B cell (primary cell): ENCODE results near the gene PTGES3. TPM values are rescaled to one million over a fixed set of nuclear protein-coding genes. Genes with fewer than 3 reads are reported as not detected.

Experiments
- ATAC-seq: fragments of 200-7000 bp; cut with Tn5 transposase; one replicate; pipeline ENCODE4 v1.10.0; 2021; ENCODE audit warnings: low read depth, mild to moderate bottlenecking, moderate number of reproducible peaks, moderate library complexity
- CTCF ChIA-PET: fragments of 350-600 bp; sonication (Branson Sonifier 250); formaldehyde crosslinking; loops from one replicate; lab custom pipeline; 2021; ENCODE audit warnings: antibody characterized with exemption, inconsistent platforms; lab: Charles Lee
- POLR2A ChIA-PET: fragments of 350-600 bp; sonication (Branson Sonifier 250); formaldehyde crosslinking; loops from one replicate; lab custom pipeline; 2021; ENCODE audit warnings: antibody characterized with exemption; lab: Charles Lee
- DNase-seq: peaks from one replicate; pipeline ENCODE4 v3.0.0; 2013
- H2AFZ ChIP-seq: 2 replicates; pipeline ENCODE4 v1.6.1; 2012; ENCODE audit warnings: mild to moderate bottlenecking, low read depth, low read length; ENCODE audit not compliant: insufficient read depth, poor library complexity, severe bottlenecking
- H3K27ac ChIP-seq, 2 donors: 1 replicate in 1 of 2; 2 replicates in 1 of 2; pipeline ENCODE4 v1.5.1; 2012 to 2013; ENCODE audit warnings: low read length in 2 of 2, mild to moderate bottlenecking in 2 of 2, moderate library complexity in 1 of 2
- H3K27me3 ChIP-seq, 4 experiments: fragments of 200-600 bp in 1 of 4; sonication (generic) in 1 of 4; replicated peaks in 1 of 4; 1 replicate in 2 of 4; 2 replicates in 2 of 4; pipeline versions ENCODE4 v1.6.1 to v1.7.0; 2013 to 2016; ENCODE audit warnings: low read length in 3 of 4, mild to moderate bottlenecking in 2 of 4, mixed read lengths in 1 of 4, moderate library complexity in 1 of 4; ENCODE audit not compliant: insufficient read depth in 4 of 4, control insufficient read depth in 3 of 4; ENCODE audit errors: control extremely low read depth in 1 of 4
- H3K36me3 ChIP-seq, 2 experiments: replicated peaks in 1 of 2; 1 replicate in 1 of 2; 2 replicates in 1 of 2; pipeline versions ENCODE4 v1.6.1 to v1.7.1; 2013; ENCODE audit warnings: low read length in 1 of 2; ENCODE audit not compliant: insufficient read depth in 2 of 2, control insufficient read depth in 1 of 2; ENCODE audit errors: control extremely low read depth in 1 of 2, extremely low read depth in 1 of 2
- H3K4me1 ChIP-seq, 2 donors: fragments of 200-600 bp in 1 of 2; sonication (generic) in 1 of 2; 1 replicate in 1 of 2; 2 replicates in 1 of 2; pipeline versions ENCODE4 v1.5.1 to v1.6.1; 2013 to 2017; ENCODE audit warnings: low read length in 2 of 2; ENCODE audit not compliant: control insufficient read depth in 2 of 2, insufficient read depth in 2 of 2
- H3K4me2 ChIP-seq: replicated peaks from 2 replicates; pipeline ENCODE3; 2012; ENCODE audit warnings: mild to moderate bottlenecking, low read depth, low read length; ENCODE audit not compliant: poor library complexity, severe bottlenecking
- H3K4me3 ChIP-seq, 5 experiments: fragments of 200-600 bp in 1 of 5; sonication (generic) in 1 of 5; 1 replicate in 3 of 5; 2 replicates in 2 of 5; pipeline versions ENCODE4 v1.5.1 to v1.7.0; 2011 to 2016; ENCODE audit warnings: low read length in 4 of 5, mild to moderate bottlenecking in 4 of 5, low read depth in 2 of 5, control low read depth in 1 of 5, moderate library complexity in 1 of 5; ENCODE audit not compliant: insufficient read depth in 1 of 5; ENCODE audit errors: control extremely low read depth in 1 of 5, extremely low read depth in 1 of 5
- H3K79me2 ChIP-seq: fragments of 200-600 bp; sonication (generic); one replicate; pipeline ENCODE4 v1.6.0; 2016; ENCODE audit warnings: low read length; ENCODE audit not compliant: control insufficient read depth, insufficient read depth
- H3K9ac ChIP-seq: fragments of 200-600 bp; sonication (generic); 2 replicates; pipeline ENCODE4 v1.6.1; 2017; ENCODE audit warnings: mild to moderate bottlenecking, low read length, moderate library complexity
- H3K9me3 ChIP-seq, 3 donors: one replicate each; pipeline versions ENCODE4 v1.6.1 to v1.7.1; 2013; ENCODE audit warnings: low read length in 2 of 3; ENCODE audit not compliant: control insufficient read depth in 2 of 3, insufficient read depth in 1 of 3; ENCODE audit errors: control extremely low read depth in 1 of 3
- H4K20me1 ChIP-seq: 2 replicates; pipeline ENCODE4 v1.6.0; 2012; ENCODE audit warnings: mild to moderate bottlenecking, low read length; ENCODE audit not compliant: insufficient read depth, control insufficient read depth, poor library complexity, severe bottlenecking
- H3K27ac Mint-ChIP-seq: one replicate; pipeline ENCODE4 v1.8.0; 2021; ENCODE audit warnings: mixed read lengths
- H3K27me3 Mint-ChIP-seq: one replicate; pipeline ENCODE4 v1.8.0; 2021; ENCODE audit warnings: mixed read lengths
- H3K4me1 Mint-ChIP-seq: one replicate; pipeline ENCODE4 v1.8.0; 2021; ENCODE audit warnings: mixed read lengths
- H3K4me3 Mint-ChIP-seq: one replicate; pipeline ENCODE4 v1.8.0; 2021; ENCODE audit warnings: mixed read lengths
- H3K9me3 Mint-ChIP-seq: one replicate; pipeline ENCODE4 v1.8.0; 2022; ENCODE audit warnings: mixed read lengths; ENCODE audit not compliant: insufficient read depth
- EZH2 ChIP-seq: IDR thresholded peaks from 2 replicates; pipeline ENCODE4 v1.6.1; 2012; ENCODE audit warnings: borderline replicate concordance, low read depth, mild to moderate bottlenecking, moderate library complexity, low read length; ENCODE audit not compliant: insufficient read depth, poor library complexity, severe bottlenecking
- WGBS: methylation state at CpG from one replicate; pipeline ENCODE4 v1.1.5; 2013; ENCODE audit warnings: missing lambda C conversion rate; ENCODE audit not compliant: insufficient coverage; 5-methylcytosine and 5-hydroxymethylcytosine counted together
- intact Hi-C: fragments of 100-400 bp; cut with micrococcal nuclease; formaldehyde crosslinking; loops from one replicate; pipeline ENCODE4 v1.10.0; 2022
- polyA plus RNA-seq: library from polyadenylated mRNA; depleted of rRNA; stranded (reverse); fragments of >200 nt; gene quantifications from 2 replicates; pipeline ENCODE4 v1.2.3, GENCODE V29; 2012
- total RNA-seq, 2 donors: library from RNA; stranded (reverse); fragments of 120-200 nt in 1 of 2; gene quantifications; 1 replicate in 1 of 2; 2 replicates in 1 of 2; pipeline versions ENCODE4 v1.2.3 to v1.2.4, GENCODE V29; 2013 to 2022
- TF ChIP-seq, protein P1 (sequence below): fragments of 200-600 bp; IDR thresholded peaks from one replicate; pipeline ENCODE4 v1.8.0; 2022; ENCODE audit warnings: antibody characterized with exemption, mild to moderate bottlenecking

PTGES3 gene
- total and polyA plus RNA-seq, 2 donors (not counting 1 experiment from before 2014, with no cell fraction given), result 35.3 to 121 TPM

DNA sequence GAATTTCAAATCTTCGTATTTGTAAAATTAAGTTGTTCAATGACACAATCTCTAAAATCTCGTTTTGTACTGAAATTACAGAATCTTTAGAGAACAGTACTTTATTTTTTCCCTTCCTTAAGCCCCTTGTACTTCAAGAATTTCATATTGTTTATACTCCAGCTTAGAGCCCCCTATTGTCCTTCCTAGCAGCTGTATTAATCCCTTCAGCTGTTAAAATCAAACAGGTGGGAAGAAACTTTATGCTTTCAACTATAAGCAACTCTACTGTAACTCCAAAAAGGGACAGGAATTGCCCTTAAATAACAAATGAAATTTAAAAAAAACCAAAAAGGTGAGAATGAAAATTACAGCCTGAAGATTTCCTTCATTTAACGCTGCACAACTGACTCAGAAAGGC is 35.3 kb upstream of the PTGES3 start:
- Histone ChIP-seq H3K79me2 (peaks cover 75% of the 10 kb centered on the region), H3K27ac (peak overlapping the region in 1 of 2 donors; percentile 92), H3K9me3 (no peaks in the 10 kb centered on the region), H3K36me3 (peaks cover 2 to 41% of the 10 kb centered on the region in 2 experiments), H3K4me1 (peaks cover 64 to 67% of the 10 kb centered on the region in 2 donors), H3K9ac (peak overlapping the region; percentile 83), H4K20me1 (peaks cover 51% of the 10 kb centered on the region), H3K4me3 (peak overlapping the region in 1 of 5 experiments; percentile 79), H3K27me3 (no peaks in the 10 kb centered on the region), H2AFZ (no peak overlapping the region), H3K4me2 (peak overlapping the region; percentile 76)
- POLR2A ChIA-PET, result interaction anchor here (0.6 to 1.2 kb wide), 3 partner anchors 35 to 736 kb away, joined by 3 to 6 read pairs (median 4); partner anchors contain the start of genes GLI1 and PTGES3
- Mint-ChIP-seq H3K4me1 (peaks cover 75% of the 10 kb centered on the region), H3K27me3 (no peaks in the 10 kb centered on the region), H3K4me3 (peak overlapping the region; percentile 95), H3K27ac (no peak overlapping the region), H3K9me3 (no peaks in the 10 kb centered on the region)
- no peak for TF ChIP-seq EZH2
- TF ChIP-seq, protein P1, sequence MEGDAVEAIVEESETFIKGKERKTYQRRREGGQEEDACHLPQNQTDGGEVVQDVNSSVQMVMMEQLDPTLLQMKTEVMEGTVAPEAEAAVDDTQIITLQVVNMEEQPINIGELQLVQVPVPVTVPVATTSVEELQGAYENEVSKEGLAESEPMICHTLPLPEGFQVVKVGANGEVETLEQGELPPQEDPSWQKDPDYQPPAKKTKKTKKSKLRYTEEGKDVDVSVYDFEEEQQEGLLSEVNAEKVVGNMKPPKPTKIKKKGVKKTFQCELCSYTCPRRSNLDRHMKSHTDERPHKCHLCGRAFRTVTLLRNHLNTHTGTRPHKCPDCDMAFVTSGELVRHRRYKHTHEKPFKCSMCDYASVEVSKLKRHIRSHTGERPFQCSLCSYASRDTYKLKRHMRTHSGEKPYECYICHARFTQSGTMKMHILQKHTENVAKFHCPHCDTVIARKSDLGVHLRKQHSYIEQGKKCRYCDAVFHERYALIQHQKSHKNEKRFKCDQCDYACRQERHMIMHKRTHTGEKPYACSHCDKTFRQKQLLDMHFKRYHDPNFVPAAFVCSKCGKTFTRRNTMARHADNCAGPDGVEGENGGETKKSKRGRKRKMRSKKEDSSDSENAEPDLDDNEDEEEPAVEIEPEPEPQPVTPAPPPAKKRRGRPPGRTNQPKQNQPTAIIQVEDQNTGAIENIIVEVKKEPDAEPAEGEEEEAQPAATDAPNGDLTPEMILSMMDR, result no peak
- CTCF ChIA-PET, result interaction anchor here (1.5 to 1.6 kb wide), 2 partner anchors 209 to 263 kb away, joined by 3 to 5 read pairs; no protein-coding TSS in a partner anchor
- no CpG with 5 or more reads among the region's 3 CpGs for WGBS
- DNase-seq, result no peak
- intact Hi-C loops, result no loop called here
- no peak for ATAC-seq

DNA sequence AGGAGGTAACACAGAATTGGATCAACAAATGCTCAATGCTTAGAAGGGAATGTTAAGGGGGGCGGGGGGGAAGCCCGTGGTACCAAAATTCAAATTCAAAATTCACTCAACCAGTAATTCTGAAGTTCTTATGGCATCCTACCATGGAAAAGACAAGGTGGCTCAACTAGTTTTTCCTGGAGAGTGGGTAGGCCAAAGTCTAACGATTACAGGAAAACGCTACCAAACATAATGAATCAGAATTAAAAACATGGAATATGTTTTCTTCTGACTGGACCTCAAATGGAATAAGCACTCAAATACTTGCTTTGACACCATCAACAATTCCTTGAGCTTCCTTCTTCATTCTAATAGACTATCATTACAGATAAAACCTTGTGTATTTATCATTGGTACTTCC is 34.7 kb upstream of the PTGES3 start:
- ATAC-seq (no peak), DNase-seq (no peak)
- peaks cover 2 to 41% of the 10 kb centered on the region in 2 experiments for H3K36me3 ChIP-seq
- H3K79me2 ChIP-seq, result peaks cover 78% of the 10 kb centered on the region
- H3K9ac ChIP-seq, result peak overlapping the region; percentile 83
- peak overlapping the region; percentile 76 for H3K4me2 ChIP-seq
- no peak overlapping the region for H3K4me3 ChIP-seq
- H3K27ac Mint-ChIP-seq, result peak overlapping the region; percentile 42
- WGBS, result no CpG with 5 or more reads among the region's 4 CpGs
- peaks cover 56% of the 10 kb centered on the region for H4K20me1 ChIP-seq
- peak overlapping the region; percentile 95 for H3K4me3 Mint-ChIP-seq
- intact Hi-C loops, result no loop called here
- CTCF ChIA-PET, result interaction anchor here (1.5 to 1.6 kb wide), 2 partner anchors 208 to 263 kb away, joined by 3 to 5 read pairs; no protein-coding TSS in a partner anchor
- no peaks in the 10 kb centered on the region for H3K27me3 ChIP-seq
- peaks cover 75% of the 10 kb centered on the region for H3K4me1 Mint-ChIP-seq
- peak overlapping the region in 1 of 2 donors; percentile 92 for H3K27ac ChIP-seq
- H2AFZ ChIP-seq, result no peak overlapping the region
- no peaks in the 10 kb centered on the region for H3K9me3 ChIP-seq
- POLR2A ChIA-PET, result interaction anchor here (0.6 to 1.2 kb wide), 2 partner anchors 36 to 737 kb away, joined by 3 to 6 read pairs; partner anchors contain the start of gene GLI1
- H3K9me3 Mint-ChIP-seq, result no peaks in the 10 kb centered on the region
- peaks cover 64 to 72% of the 10 kb centered on the region in 2 donors for H3K4me1 ChIP-seq
- TF ChIP-seq, protein P1, result no peak
- H3K27me3 Mint-ChIP-seq, result no peaks in the 10 kb centered on the region
